PC-3 (cell line): ENCODE measurements around the gene COP1. TPM values are rescaled to one million over a fixed set of nuclear protein-coding genes. Genes with fewer than 3 reads are reported as not detected.

Experiments used
- ATAC-seq: fragments of 200-7000 bp; cut with Tn5 transposase; 2 replicates; pipeline ENCODE4 v1.9.1; 2020; ENCODE audit warnings: mild to moderate bottlenecking, moderate library complexity
- BruUV-seq: library from RNA; stranded (reverse); fragments of 400-500 nt; replicated peaks from 2 replicates; lab custom pipeline; 2021; lab: Mats Ljungman, UMichigan
- CTCF ChIA-PET: fragments of 300-600 bp; sonication (Branson Sonifier 250); formaldehyde crosslinking; loops from one replicate; lab custom pipeline; 2022; ENCODE audit warnings: antibody characterized with exemption; lab: Charles Lee
- POLR2A ChIA-PET: fragments of 300-600 bp; sonication (Branson Sonifier 250); formaldehyde crosslinking; loops from one replicate; lab custom pipeline; 2022; ENCODE audit warnings: antibody characterized with exemption; ENCODE audit not compliant: unreplicated experiment; lab: Charles Lee
- DNase-seq: peaks from one replicate; pipeline ENCODE4 v3.0.0-alpha.2; 2015
- H2AFZ ChIP-seq: fragments of 300-600 bp; sonication (generic); 2 replicates; pipeline ENCODE4 v1.6.0; 2016; ENCODE audit warnings: antibody characterized with exemption, low read length
- H3F3A ChIP-seq: fragments of 300-600 bp; sonication (generic); one replicate; pipeline ENCODE4 v1.6.0; 2017; ENCODE audit warnings: antibody characterized with exemption, low read length, control low read depth, mild to moderate bottlenecking; ENCODE audit not compliant: unreplicated experiment
- H3K27ac ChIP-seq: fragments of 300-600 bp; sonication (generic); 2 replicates; pipeline ENCODE4 v1.5.1; 2016; ENCODE audit warnings: mild to moderate bottlenecking, low read length
- H3K27me3 ChIP-seq: fragments of 300-600 bp; sonication (generic); 2 replicates; pipeline ENCODE4 v1.6.1; 2016; ENCODE audit warnings: low read length, mixed read lengths
- H3K36me3 ChIP-seq: fragments of 300-600 bp; sonication (generic); 2 replicates; pipeline ENCODE4 v1.6.1; 2016; ENCODE audit warnings: low read depth, mixed run types, low read length, mixed read lengths
- H3K4me1 ChIP-seq: fragments of 300-600 bp; sonication (generic); 2 replicates; pipeline ENCODE4 v1.5.1; 2016; ENCODE audit warnings: low read length; ENCODE audit not compliant: insufficient read depth
- H3K4me2 ChIP-seq: fragments of 300-600 bp; sonication (generic); 2 replicates; pipeline ENCODE4 v1.6.0; 2016; ENCODE audit warnings: low read length
- H3K4me3 ChIP-seq: fragments of 300-600 bp; sonication (generic); 2 replicates; pipeline ENCODE4 v1.5.1; 2016; ENCODE audit warnings: mild to moderate bottlenecking, low read length, mixed read lengths
- H3K79me2 ChIP-seq: fragments of 300-600 bp; sonication (generic); 2 replicates; pipeline ENCODE4 v1.6.1; 2017; ENCODE audit warnings: low read length, mixed read lengths
- H3K9ac ChIP-seq: fragments of 300-600 bp; sonication (generic); 2 replicates; pipeline ENCODE4 v1.6.0; 2016; ENCODE audit warnings: mild to moderate bottlenecking, low read length
- H3K9me2 ChIP-seq: fragments of 300-600 bp; sonication (generic); replicated peaks from 2 replicates; pipeline ENCODE4 v1.6.1; 2016; ENCODE audit warnings: mixed run types, low read length, mixed read lengths
- H3K9me3 ChIP-seq: fragments of 300-600 bp; sonication (generic); 2 replicates; pipeline ENCODE4 v1.6.1; 2016; ENCODE audit warnings: low read length, mixed read lengths
- H4K20me1 ChIP-seq: fragments of 300-600 bp; sonication (generic); 2 replicates; pipeline ENCODE4 v1.6.1; 2016; ENCODE audit warnings: low read length, mixed read lengths
- EZH2 ChIP-seq: fragments of 300-600 bp; sonication (generic); IDR thresholded peaks from one replicate; pipeline ENCODE4 v1.6.1; 2017; ENCODE audit warnings: antibody characterized with exemption, mild to moderate bottlenecking, low read length; ENCODE audit not compliant: unreplicated experiment
- EZH2phosphoT487 ChIP-seq: fragments of 300-600 bp; sonication (generic); IDR thresholded peaks from 2 replicates; pipeline ENCODE4 v1.6.1; 2018; ENCODE audit warnings: mild to moderate bottlenecking, antibody characterized with exemption, low read length, borderline replicate concordance
- intact Hi-C: fragments of 100-400 bp; cut with micrococcal nuclease; formaldehyde crosslinking; loops from 2 replicates; pipeline ENCODE4 v1.9.0; 2023
- total RNA-seq: library from RNA; depleted of rRNA; stranded (reverse); fragments of >200 nt; gene quantifications from 2 replicates; pipeline ENCODE4 v1.2.3, GENCODE V29; 2014
- TF ChIP-seq, protein P1 (sequence below): fragments of 300-600 bp; sonication (generic); conservative IDR thresholded peaks from 2 replicates; pipeline ENCODE4 v1.5.1; 2017; ENCODE audit warnings: antibody characterized with exemption, low read depth, mild to moderate bottlenecking, low read length

The COP1 gene
- total RNA-seq, 1 experiment from 2014 or later = 16.6 TPM

DNA sequence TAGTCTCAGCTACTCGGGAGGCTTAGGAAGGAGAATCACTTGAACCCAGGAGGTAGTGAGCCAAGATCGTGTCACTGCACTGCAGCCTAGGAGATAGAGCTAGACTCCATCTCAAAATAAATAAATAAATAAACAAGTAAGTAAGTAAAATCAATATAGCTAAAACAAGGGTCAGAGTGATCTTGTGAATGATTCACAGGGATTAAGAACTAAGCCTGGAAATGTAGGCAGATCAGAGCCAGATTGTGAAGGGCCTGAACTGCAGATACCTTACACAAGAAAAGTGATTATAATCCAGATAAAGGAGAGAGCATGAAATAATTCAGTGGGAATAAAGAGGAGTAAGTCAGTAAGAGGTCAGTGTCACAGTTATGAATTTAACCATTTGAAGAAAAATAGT is 41.5 kb downstream of the COP1 start:
- DNase-seq (no peak), ATAC-seq (no peak)
- no TSS peak for BruUV-seq
- intact Hi-C loops = no loop called here
- H3K36me3 ChIP-seq = no peaks in the 10 kb centered on the region
- no peaks in the 10 kb centered on the region for H4K20me1 ChIP-seq
- H3K4me3 ChIP-seq = no peak overlapping the region
- no peaks in the 10 kb centered on the region for H3F3A ChIP-seq
- no peaks in the 10 kb centered on the region for H3K9me2 ChIP-seq
- H3K27ac ChIP-seq = no peak overlapping the region
- H3K4me1 ChIP-seq = no peaks in the 10 kb centered on the region
- TF ChIP-seq EZH2 = no peak
- H3K9ac ChIP-seq = no peak overlapping the region
- H3K27me3 ChIP-seq = no peaks in the 10 kb centered on the region
- H3K79me2 ChIP-seq = no peaks in the 10 kb centered on the region
- H3K4me2 ChIP-seq = no peak overlapping the region
- CTCF ChIA-PET = no interaction called here
- H3K9me3 ChIP-seq = no peaks in the 10 kb centered on the region
- H2AFZ ChIP-seq = no peak overlapping the region
- POLR2A ChIA-PET = no interaction called here

DNA sequence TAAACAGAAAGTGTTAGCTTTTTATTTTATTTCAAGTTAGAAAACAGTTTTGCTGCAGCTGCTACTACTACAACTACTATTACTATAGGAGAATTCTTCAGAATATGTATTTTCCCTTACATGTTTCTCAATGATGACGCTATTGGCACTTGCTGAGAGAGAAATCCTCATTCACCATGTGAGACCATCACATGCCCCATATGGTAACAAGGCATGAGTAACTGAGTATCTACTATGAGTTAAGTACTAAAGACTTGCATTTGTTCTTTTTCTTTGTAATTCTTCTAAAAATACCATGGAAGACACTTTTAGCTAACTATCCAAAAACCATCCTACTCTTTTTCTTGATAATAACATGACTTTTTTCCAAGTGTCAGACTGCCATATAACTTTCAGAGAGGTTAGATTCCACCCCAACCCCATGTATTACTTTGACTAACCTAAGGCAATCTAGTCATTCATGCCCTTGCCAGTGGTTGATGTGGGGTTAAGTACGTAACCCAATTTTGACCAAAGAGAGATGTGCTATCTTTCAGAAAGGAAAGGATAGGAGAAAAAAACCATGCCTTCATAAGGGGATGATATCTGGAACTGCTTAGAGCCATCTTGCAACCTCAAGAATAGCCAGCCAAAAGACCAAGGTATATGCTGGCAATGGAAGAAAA is 42.9 kb downstream of the COP1 start:
- H3K4me2 ChIP-seq = no peak overlapping the region
- ATAC-seq = no peak
- ChIA-PET POLR2A (no interaction called here), CTCF (interaction anchor here (0.6 kb wide), 1 partner anchor 62 kb away, joined by 5 read pairs; no protein-coding TSS in a partner anchor)
- no peak overlapping the region for H3K27ac ChIP-seq
- H3K9me2 ChIP-seq = no peaks in the 10 kb centered on the region
- no peak overlapping the region for H3K9ac ChIP-seq
- H3K27me3 ChIP-seq = no peaks in the 10 kb centered on the region
- H3F3A ChIP-seq = no peaks in the 10 kb centered on the region
- TF ChIP-seq, protein P1, sequence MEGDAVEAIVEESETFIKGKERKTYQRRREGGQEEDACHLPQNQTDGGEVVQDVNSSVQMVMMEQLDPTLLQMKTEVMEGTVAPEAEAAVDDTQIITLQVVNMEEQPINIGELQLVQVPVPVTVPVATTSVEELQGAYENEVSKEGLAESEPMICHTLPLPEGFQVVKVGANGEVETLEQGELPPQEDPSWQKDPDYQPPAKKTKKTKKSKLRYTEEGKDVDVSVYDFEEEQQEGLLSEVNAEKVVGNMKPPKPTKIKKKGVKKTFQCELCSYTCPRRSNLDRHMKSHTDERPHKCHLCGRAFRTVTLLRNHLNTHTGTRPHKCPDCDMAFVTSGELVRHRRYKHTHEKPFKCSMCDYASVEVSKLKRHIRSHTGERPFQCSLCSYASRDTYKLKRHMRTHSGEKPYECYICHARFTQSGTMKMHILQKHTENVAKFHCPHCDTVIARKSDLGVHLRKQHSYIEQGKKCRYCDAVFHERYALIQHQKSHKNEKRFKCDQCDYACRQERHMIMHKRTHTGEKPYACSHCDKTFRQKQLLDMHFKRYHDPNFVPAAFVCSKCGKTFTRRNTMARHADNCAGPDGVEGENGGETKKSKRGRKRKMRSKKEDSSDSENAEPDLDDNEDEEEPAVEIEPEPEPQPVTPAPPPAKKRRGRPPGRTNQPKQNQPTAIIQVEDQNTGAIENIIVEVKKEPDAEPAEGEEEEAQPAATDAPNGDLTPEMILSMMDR = no peak
- TF ChIP-seq EZH2phosphoT487 (no peak), EZH2 (no peak)
- no TSS peak for BruUV-seq
- intact Hi-C loops = no loop called here
- no peak overlapping the region for H3K4me3 ChIP-seq
- H4K20me1 ChIP-seq = no peaks in the 10 kb centered on the region
- no peak overlapping the region for H2AFZ ChIP-seq
- H3K79me2 ChIP-seq = no peaks in the 10 kb centered on the region
- no peaks in the 10 kb centered on the region for H3K4me1 ChIP-seq
- DNase-seq = no peak
- peaks cover 5% of the 10 kb centered on the region; the same call in 1 of the 2 replicates for H3K36me3 ChIP-seq
- no peaks in the 10 kb centered on the region for H3K9me3 ChIP-seq

DNA sequence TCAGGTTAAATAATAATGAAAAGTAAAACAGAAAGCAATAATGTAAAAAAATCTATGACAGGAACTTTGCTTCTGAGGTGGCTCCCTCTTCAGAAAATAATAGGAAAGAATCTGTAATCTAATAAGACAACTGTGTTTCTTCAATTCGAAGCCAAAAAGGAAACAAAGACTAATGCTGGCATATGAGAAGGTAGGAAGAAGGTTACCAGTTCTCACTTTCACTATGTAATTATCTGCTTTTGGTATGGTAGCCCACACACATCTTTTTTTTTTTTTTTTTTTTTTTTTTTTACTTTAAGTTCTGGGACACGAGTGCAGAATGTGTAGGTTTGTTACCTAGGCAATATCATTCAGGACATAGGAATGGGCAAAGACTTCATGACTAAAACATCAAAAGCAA is 47.1 kb downstream of the COP1 start:
- ChIA-PET POLR2A (no interaction called here), CTCF (no interaction called here)
- Histone ChIP-seq H3K9me2 (no peaks in the 10 kb centered on the region), H4K20me1 (no peaks in the 10 kb centered on the region), H3K9me3 (no peaks in the 10 kb centered on the region), H3K4me1 (no peaks in the 10 kb centered on the region), H3K9ac (no peak overlapping the region), H3K4me3 (no peak overlapping the region), H3K27ac (no peak overlapping the region), H3K36me3 (peaks cover 8% of the 10 kb centered on the region; the same call in 1 of the 2 replicates), H3K27me3 (no peaks in the 10 kb centered on the region), H3F3A (no peaks in the 10 kb centered on the region), H3K4me2 (no peak overlapping the region), H2AFZ (no peak overlapping the region), H3K79me2 (0 out of 2 replicates have a peak, but pooled peaks cover 3% of the 10 kb centered on the region)
- intact Hi-C loops = no loop called here
- TF ChIP-seq EZH2phosphoT487 (no peak), EZH2 (no peak)
- TF ChIP-seq, protein P1 = no peak
- ATAC-seq (no peak), DNase-seq (no peak)
- BruUV-seq = no TSS peak
